HG03175 (cell line): ENCODE data around the gene DUSP7.
A peak's percentile ranks its signal among the peaks of the same experiment; 100 is the strongest.

Source experiments
- ATAC-seq: cut with Tn5 transposase; IDR thresholded peaks from one replicate; pipeline ENCODE4 v1.9.1; 2021; ENCODE audit warnings: mild to moderate bottlenecking, moderate library complexity; ENCODE audit not compliant: unreplicated experiment

Gene DUSP7

DNA sequence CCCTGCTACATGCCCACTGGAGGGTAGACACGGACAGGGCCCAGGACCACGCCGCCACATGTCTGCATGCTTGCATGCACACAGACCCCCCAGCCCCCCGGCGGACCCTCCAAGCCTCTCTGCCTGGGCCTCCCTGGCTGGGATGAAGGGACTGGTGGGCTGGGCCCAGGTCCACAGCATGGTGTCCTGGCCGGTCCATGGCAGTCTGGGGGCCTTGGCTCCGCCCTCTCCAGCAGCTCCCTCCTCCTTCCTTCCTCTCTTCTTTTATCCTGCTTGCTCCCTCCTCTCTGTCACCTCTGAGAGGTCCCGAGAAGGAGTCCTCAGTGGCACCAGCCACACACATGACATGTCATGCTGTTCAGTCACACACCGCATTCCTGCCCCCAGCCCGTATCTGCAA lies 24.5 kb downstream of the DUSP7 start:
- ATAC-seq, result no peak

DNA sequence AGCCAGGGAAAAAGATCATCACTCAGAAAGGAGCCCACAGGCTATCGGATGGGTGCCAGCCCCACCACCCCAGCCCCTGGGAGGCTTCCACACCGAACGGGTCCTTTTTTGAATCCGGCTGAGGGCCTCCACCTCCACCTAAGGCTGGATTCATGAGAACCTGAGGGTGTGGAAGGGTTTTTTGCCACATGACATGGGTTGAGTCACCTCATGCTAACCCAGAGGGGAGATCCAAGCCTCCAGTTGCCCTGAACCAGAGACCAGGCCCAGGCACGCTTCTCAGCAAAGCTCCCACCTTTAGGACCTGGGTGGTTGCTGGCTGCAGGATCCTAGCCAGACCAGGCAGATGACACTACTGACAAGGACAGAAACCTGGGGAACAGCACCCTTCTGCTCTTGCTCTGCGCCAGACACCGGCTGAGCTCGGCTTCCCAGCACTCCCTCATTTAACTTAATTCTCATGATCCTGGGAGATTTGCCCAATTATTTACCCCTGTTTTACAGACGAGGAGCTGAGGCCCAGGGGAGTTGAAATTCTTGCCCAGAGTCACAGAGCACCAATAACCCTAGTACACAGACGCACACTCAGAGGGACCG lies 25.6 kb downstream of the DUSP7 start:
- no peak for ATAC-seq

DNA sequence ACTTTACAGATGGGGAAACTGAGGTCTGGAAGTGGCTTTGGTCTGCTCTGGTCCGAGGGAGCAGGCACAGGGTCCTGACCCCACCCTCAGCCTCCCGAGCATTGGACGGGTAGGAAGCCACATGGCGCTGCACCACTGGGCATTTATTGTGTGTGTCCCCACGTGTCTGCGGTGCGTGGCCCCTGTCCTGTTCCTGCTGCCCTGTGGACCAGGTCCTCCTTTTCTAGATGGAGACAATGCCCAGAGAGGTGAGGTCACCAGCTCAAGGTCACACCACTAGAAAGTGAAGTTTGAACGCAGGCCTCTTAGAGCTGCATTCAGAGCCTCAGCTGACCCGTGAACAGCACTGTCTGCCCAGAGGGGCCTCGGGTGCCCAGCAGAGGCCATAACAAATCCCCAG lies 26.8 kb downstream of the DUSP7 start:
- no peak for ATAC-seq

DNA sequence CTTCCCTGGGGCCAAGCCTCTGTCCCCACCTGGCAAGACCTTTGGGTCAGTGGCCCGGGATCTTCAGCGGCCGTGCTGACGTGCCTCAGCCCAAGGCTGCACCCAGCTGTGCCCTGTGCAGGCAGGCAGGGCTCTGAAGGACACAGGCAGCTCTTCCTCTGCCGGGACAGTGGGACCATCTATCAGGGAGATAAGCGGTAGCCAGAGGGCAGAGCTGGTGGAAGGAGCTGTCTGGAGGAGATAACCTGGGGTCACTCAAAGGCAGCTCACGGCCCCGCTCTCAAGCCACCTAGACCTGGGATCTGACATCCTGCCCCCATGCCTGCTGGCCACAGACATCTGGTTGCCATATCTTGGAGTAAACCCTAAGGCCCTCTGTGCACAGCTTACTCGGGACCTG lies 27.3 kb downstream of the DUSP7 start:
- ATAC-seq, result no peak

DNA sequence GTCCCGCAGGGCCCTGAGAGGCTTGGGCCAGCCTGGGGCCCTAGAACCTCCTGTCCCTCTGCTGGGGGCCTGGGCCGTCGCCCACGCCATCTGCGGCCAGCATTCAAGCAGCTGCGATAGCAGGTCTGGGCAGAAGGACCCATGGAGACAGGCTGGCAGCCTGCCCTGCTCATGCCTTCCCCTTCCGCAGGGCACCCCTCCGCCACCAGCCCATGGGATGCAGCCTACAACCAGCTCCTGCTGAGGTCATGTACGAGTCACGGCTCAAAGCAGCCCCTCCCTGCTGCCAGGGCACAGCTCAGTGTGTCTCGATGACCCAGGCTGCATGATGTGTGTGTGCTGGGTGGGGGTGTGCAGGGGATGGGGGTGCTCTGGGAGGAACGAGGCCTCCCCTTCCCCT lies 27.8 kb downstream of the DUSP7 start:
- ATAC-seq, result no peak

GRCh38 chr3:52026041-52026440 lies 30.3 kb downstream of the DUSP7 start:
- ATAC-seq, result no peak

DNA sequence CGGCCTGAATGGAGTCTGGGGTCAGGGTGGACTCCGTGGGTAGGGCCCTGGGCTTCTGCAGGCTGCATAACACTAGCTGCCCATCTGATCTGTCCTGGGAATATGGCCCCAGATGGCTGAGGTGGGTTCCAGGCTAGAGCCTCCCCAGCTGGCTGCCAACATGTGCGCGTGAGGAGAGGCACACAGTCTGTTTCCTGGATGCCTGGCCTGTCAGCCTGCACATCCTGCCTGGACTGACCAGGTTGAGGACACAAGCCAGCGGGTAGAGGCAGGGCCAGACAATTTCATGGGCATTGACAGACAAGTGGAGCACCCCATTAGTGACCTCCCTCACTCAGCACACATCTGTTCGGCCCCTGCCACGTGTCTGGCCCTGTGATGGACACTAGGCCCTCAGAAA lies 30.9 kb downstream of the DUSP7 start:
- ATAC-seq, result no peak

DNA sequence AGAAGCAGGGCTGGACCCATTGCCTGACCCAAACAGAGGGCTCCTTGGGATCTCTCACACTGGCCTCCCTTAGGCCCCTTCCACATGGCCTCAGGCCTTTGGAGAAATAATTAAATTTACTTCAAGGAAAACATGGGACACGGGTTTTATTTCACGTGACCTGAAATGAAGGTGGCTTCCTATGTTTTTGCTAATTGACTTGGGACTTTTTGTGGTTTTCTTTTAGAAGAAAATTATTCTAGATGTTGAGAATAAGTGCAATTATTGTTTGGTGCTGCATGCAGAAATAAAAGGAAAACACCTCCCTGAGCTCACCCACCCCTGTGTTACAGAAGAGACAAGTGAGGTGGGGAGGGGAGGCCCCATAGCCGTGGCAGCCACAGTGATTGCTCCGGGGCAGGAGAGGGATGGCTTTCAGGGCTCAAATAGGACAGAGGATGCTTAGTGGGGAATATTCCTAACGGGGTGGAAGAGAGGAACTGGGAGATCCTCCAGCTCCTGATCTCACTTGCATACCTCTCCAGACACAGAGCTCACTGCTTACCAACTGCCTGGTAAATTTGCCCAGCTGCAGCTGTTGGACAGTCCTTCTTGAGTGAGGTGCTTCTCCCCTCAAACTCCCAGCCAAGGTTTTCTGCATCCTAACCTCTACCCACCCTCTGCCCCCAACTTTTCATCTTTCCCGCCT lies 31.5 kb downstream of the DUSP7 start:
- no peak for ATAC-seq

GRCh38 chr3:52023860-52024764 lies 32.3 kb downstream of the DUSP7 start:
- peak; percentile 75 for ATAC-seq

- ATAC-seq, result no peak
Measured at GRCh38 chr3:52023101-52023770, 33.1 kb downstream of the DUSP7 start.

DNA sequence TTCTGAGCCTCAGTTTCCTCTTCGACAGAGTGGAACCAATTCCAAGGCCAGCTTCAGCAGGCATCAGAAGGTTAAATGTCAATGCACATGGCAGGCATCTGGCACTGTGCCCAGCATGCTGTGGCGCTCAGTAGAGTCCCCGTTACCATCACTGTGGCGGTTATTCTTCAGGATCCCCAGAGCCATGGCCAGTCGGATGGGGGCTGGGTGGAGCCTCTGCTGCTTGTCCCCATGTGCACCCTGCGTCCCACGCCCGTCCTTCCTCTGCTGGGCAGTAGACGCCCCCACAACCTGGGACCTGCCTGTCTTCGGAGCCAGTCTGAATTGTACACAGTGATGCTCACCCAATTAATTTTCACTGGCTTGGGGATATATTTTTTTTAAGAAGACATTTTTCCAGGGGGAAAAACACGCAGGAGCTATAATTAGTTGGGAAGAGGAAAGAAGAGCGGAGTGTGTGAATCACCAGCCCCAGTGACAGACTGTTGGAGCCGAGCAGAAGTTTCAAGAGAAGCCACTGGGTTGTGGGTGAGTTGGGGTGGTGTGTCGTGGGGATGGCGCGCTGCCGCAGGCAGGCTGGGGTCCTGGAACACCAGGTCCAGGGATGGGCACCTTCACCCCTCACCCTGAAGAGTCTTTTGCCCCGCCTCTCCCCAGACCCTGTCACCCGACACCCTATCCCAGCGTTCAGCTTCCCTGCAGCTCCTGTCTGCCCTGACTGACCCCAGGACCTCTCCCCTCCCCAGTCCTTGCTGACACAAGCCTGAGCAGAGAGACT lies 33.9 kb downstream of the DUSP7 start:
- no peak for ATAC-seq

GRCh38 chr3:52021489-52022268 lies 34.7 kb downstream of the DUSP7 start:
- ATAC-seq, result no peak

DNA sequence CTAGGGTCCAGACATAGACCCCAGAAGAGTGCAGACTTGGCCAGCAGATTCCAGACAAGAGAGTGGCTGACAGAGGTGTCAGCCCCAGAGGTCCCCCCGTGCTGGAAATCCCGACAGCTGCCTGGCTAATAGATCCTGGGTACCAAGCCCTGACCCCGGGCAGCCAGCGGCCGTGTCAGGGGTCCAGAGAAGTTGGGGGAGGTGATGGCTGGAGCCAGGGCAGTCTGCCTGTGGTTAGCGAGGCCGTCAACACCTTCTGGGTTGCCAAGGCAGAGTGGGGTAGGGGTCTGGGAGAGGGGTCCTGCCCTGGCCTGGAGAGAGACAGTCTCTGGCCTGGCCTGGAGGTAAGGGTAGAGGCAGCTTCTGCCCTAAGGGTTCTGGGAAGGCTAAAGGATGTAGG lies 35.6 kb downstream of the DUSP7 start:
- ATAC-seq, result no peak

DNA sequence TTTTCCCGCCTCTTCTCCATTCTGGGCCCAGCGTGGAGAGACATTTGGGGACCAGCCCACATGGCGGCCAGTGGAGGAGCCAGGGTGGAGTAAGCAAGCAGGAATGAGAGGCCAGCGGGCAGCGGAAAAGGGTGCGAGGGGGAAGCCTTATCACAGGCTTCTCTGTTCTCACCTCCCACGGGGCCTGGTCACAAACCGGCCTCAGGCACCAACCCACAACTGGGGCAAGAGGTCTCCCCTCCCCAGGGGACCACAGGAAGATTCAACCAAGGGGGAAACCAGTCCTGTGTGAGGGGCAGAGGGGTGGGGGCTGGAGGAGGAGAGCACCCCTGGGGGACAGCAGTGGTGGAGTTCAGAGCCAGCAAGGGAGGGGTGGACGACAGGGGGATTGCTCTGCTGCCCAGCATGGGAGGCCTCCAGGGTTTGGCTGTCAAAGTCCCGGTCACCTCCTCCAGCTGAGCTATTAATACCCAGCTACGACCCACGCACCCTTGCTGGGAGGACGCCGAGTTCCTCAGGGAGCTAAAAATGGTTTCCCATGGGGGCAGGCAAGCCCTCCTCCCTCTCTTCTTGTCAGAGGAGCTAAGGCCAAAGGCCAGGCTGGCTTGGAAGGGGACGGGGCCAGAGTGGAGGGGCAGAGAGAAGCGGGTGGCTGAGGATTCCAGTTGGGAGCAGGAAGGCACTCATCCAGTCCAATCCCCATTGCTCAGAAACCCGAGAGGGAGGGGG lies 36.9 kb downstream of the DUSP7 start:
- no peak for ATAC-seq

DNA sequence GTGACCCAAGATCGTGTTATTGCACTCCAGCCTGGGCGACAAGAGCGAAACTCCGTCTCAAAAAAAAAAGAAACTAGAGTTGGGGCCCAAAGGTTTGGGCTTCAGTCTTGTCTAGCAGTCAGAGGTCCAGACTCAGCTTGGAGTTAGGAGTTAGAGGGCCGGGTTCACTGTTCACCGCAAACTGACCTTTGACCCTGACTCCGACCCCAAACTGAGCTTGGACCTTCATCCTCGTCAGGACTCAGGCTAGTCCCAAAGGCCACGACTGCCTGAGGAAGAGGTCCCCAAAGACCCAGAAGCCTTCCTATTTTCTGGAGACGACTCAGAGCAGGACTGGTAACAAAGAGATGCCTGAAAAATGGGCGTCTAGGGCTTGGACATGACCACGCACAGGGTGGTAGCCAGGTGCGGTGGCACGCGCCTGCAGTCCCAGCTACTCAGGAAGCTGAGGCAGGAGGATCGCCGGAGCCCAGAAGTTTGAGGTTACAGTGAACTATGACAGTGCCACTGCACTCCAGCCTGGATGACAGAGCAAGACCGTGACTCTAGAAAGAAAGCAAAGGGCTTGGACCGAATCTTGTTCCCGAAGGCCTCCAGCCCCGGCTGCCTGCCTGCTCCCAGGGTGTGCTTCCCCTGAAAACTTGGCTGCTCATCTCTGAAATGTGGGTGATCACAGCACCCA lies 37.9 kb downstream of the DUSP7 start:
- no peak for ATAC-seq

DNA sequence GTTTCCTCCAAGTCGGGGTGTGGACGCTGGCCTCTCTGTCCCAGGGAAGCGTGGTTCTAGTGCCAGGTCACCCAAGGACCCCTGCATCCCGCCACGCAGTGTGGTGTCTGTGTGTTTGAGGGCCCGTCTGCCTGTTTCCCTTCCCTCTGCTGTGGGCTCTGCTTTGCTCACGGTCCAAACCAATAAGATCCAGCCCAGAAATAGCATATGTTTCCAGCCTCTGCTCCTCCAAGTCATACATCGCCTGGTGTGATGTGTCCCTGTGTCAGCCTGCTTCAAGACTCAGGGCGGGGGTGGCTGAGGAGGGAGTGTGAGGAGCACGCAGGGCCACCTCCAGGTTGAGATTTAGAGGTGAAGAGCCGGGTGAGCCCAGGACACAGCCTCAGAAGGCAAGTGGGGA lies 38.8 kb downstream of the DUSP7 start:
- ATAC-seq, result no peak

DNA sequence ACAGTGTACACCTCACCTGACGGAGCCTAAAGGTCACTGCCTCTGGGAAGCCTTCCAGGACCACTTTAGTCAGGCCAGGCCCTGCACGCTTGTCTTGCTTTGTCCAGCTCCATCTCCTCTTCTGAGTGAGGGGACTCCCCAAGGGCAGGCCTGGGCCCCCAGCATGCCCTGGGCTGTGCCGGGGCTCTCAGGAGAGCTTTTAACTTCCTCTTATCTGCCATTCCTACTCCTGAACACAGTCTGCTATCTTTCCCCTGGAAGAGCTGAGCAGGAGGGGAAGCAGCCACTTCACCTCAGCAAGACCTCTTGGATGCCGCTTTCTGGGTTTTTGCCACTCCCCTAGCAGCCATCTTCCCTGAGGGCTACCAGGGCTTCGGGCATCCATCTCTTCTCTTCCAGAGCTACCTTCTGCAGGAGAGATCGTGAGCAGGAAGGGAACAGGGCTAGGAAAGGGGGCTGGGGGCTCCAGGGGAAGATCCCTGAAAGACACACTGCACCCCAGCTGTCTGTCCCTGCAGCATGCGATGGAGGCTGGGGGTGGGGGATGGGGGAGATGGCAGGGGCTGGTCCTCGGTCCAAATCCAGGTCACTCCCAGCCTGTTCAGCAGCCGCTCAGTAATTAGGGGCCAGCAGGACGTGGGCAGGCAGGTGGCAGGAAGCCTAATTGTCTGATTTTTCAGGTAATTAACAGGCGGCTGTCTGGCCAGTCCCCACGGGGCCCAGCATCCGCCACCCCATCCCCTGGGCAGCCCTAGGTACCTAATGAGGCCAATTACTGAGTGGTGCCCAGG lies 40.7 kb downstream of the DUSP7 start:
- no peak for ATAC-seq

DNA sequence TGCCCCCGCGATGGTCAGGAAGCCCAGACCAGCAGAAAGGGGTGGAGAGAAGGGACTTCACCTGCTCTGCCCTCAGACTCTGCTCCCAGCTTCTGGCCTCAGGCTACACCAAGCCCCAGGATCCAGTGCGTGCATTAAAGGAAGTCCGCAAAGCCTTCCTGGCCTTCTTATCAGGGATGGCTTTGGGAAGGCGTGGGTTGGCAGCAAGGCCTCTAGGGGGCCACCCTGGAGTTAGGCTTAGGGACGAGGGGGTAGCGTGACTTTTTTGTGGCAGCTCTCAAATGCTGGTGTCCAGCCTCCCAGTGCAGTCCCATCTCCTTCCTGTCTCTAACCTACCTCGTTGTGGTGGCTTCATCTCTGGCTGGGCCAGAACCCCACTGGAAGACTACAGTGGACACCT lies 41.8 kb downstream of the DUSP7 start:
- ATAC-seq, result no peak
